IMR-90 (cell line): ENCODE results near the gene AIMP1. TPM values are rescaled to one million over a fixed set of nuclear protein-coding genes. Genes with fewer than 3 reads are reported as not detected.

Experiments used
- ATAC-seq: fragments of 200-7000 bp; cut with Tn5 transposase; 2 replicates; pipeline ENCODE4 v1.9.1; 2020; ENCODE audit warnings: low read depth, mild to moderate bottlenecking, moderate library complexity
- BruUV-seq: library from RNA; stranded (reverse); fragments of 400-500 nt; replicated peaks from 2 replicates; lab custom pipeline; 2021; lab: Mats Ljungman, UMichigan
- CTCF ChIA-PET: fragments of 300-600 bp; formaldehyde crosslinking; extraction: SDS; loops from one replicate; lab custom pipeline; 2021; ENCODE audit warnings: antibody characterized with exemption; lab: Yijun Ruan, JAX
- POLR2A ChIA-PET: fragments of 300-600 bp; sonication (Branson Sonifier 250); formaldehyde crosslinking; loops from one replicate; lab custom pipeline; 2022; ENCODE audit warnings: antibody characterized with exemption; ENCODE audit not compliant: unreplicated experiment; lab: Charles Lee
- DNase-seq: peaks from one replicate; pipeline ENCODE4 v3.0.0; 2013
- H2AFZ ChIP-seq: replicated peaks from 2 replicates; pipeline ENCODE3; 2013; ENCODE audit warnings: low read length, mild to moderate bottlenecking; ENCODE audit not compliant: poor library complexity
- H2AK5ac ChIP-seq: 2 replicates; pipeline ENCODE4 v1.6.1; 2013; ENCODE audit warnings: low read depth, low read length, inconsistent platforms
- H2AK9ac ChIP-seq: replicated peaks from 2 replicates; pipeline ENCODE3; 2013; ENCODE audit warnings: mild to moderate bottlenecking, low read depth, low read length, moderate library complexity; ENCODE audit not compliant: poor library complexity
- H2BK120ac ChIP-seq: 2 replicates; pipeline ENCODE4 v1.6.1; 2013; ENCODE audit warnings: low read depth, low read length, inconsistent platforms
- H2BK15ac ChIP-seq: 3 replicates; pipeline ENCODE4 v1.6.1; 2013; ENCODE audit warnings: low read depth, low read length, inconsistent platforms
- H2BK20ac ChIP-seq: 2 replicates; pipeline ENCODE4 v1.6.1; 2013; ENCODE audit warnings: low read depth, mild to moderate bottlenecking, inconsistent platforms, low read length, moderate library complexity
- H2BK5ac ChIP-seq: 2 replicates; pipeline ENCODE4 v1.6.1; 2013; ENCODE audit warnings: mild to moderate bottlenecking, low read depth, low read length, inconsistent platforms; ENCODE audit not compliant: poor library complexity, severe bottlenecking
- H3K14ac ChIP-seq: replicated peaks from 2 replicates; pipeline ENCODE4 v1.6.1; 2013; ENCODE audit warnings: low read depth, low read length, inconsistent platforms
- H3K18ac ChIP-seq: 2 replicates; pipeline ENCODE4 v1.6.1; 2013; ENCODE audit warnings: low read depth, low read length, control low read depth
- H3K23ac ChIP-seq: 2 replicates; pipeline ENCODE4 v1.6.1; 2013; ENCODE audit warnings: low read depth, low read length, inconsistent platforms
- H3K27ac ChIP-seq: 2 replicates; pipeline ENCODE4 v1.5.1; 2013; ENCODE audit warnings: mild to moderate bottlenecking, control low read depth, low read length; ENCODE audit not compliant: insufficient read depth
- H3K27me3 ChIP-seq: 2 replicates; pipeline ENCODE4 v1.6.1; 2013; ENCODE audit warnings: low read length; ENCODE audit not compliant: control insufficient read depth, insufficient read depth
- H3K36me3 ChIP-seq: 2 replicates; pipeline ENCODE4 v1.6.1; 2013; ENCODE audit warnings: low read length, mixed read lengths; ENCODE audit not compliant: control insufficient read depth, insufficient read depth
- H3K4ac ChIP-seq: 2 replicates; pipeline ENCODE4 v1.6.1; 2013; ENCODE audit warnings: low read depth, low read length, inconsistent platforms
- H3K4me1 ChIP-seq: 2 replicates; pipeline ENCODE4 v1.6.1; 2013; ENCODE audit warnings: low read length, mixed read lengths; ENCODE audit not compliant: control insufficient read depth, insufficient read depth
- H3K4me2 ChIP-seq: 2 replicates; pipeline ENCODE4 v1.6.1; 2013; ENCODE audit warnings: low read depth, mild to moderate bottlenecking, control low read depth, low read length, moderate library complexity
- H3K4me3 ChIP-seq: 2 replicates; pipeline ENCODE4 v1.5.1; 2013; ENCODE audit warnings: low read depth, mild to moderate bottlenecking, control low read depth, low read length, moderate library complexity; ENCODE audit not compliant: insufficient read depth
- H3K56ac ChIP-seq: 2 replicates; pipeline ENCODE4 v1.6.1; 2013; ENCODE audit warnings: low read length, inconsistent platforms; ENCODE audit not compliant: insufficient read depth; ENCODE audit errors: extremely low read depth
- H3K79me1 ChIP-seq, 2 experiments: 2 replicates each; pipeline ENCODE4 v1.6.1; 2013; ENCODE audit warnings: low read length in 2 of 2, inconsistent platforms in 1 of 2, low read depth in 1 of 2
- H3K9ac ChIP-seq: 2 replicates; pipeline ENCODE4 v1.6.1; 2013; ENCODE audit warnings: low read depth, low read length, control low read depth
- H3K9me1 ChIP-seq: 2 replicates; pipeline ENCODE4 v1.6.1; 2013; ENCODE audit warnings: low read length, inconsistent platforms; ENCODE audit not compliant: insufficient read depth
- H3K9me3 ChIP-seq: 2 replicates; pipeline ENCODE4 v1.6.1; 2013; ENCODE audit warnings: low read length; ENCODE audit not compliant: control insufficient read depth, insufficient read depth
- H4K20me1 ChIP-seq: 2 replicates; pipeline ENCODE4 v1.6.1; 2013; ENCODE audit warnings: low read length, inconsistent platforms; ENCODE audit not compliant: insufficient read depth
- H4K5ac ChIP-seq: 2 replicates; pipeline ENCODE4 v1.6.1; 2013; ENCODE audit warnings: mild to moderate bottlenecking, low read depth, low read length, control low read depth
- H4K8ac ChIP-seq, 2 experiments: 2 replicates each; pipeline ENCODE4 v1.6.1; 2013; ENCODE audit warnings: low read depth in 2 of 2, low read length in 2 of 2, control low read depth in 1 of 2, inconsistent platforms in 1 of 2
- H4K91ac ChIP-seq: 2 replicates; pipeline ENCODE4 v1.6.1; 2013; ENCODE audit warnings: low read depth, low read length, inconsistent platforms; ENCODE audit not compliant: insufficient read depth
- CEBPB ChIP-seq: IDR thresholded peaks from 2 replicates; pipeline ENCODE4 v1.6.1; 2012; ENCODE audit warnings: low read depth, low read length, improper control_type of control experiment
- FOS ChIP-seq: fragments of 150-350 bp; IDR thresholded peaks from 2 replicates; pipeline ENCODE4 v1.6.1; 2016; ENCODE audit warnings: low read depth, low read length
- MAFK ChIP-seq: IDR thresholded peaks from 2 replicates; pipeline ENCODE4 v1.6.1; 2012; ENCODE audit warnings: low read depth, low read length, improper control_type of control experiment
- MAZ ChIP-seq: IDR thresholded peaks from 2 replicates; pipeline ENCODE4 v1.6.1; 2012; ENCODE audit warnings: low read depth, mild to moderate bottlenecking, low read length, improper control_type of control experiment, moderate library complexity, borderline replicate concordance
- MXI1 ChIP-seq: IDR thresholded peaks from 2 replicates; pipeline ENCODE4 v1.6.1; 2012; ENCODE audit warnings: low read depth, mild to moderate bottlenecking, low read length, moderate library complexity, borderline replicate concordance
- RAD21 ChIP-seq: IDR thresholded peaks from 2 replicates; pipeline ENCODE4 v1.6.1; 2012; ENCODE audit warnings: low read length, improper control_type of control experiment
- RFX5 ChIP-seq: IDR thresholded peaks from 2 replicates; pipeline ENCODE4 v1.8.0; 2012; ENCODE audit warnings: low read depth, mild to moderate bottlenecking, low read length, moderate library complexity
- USF2 ChIP-seq: fragments of 150-350 bp; IDR thresholded peaks from 2 replicates; pipeline ENCODE4 v1.6.1; 2017; ENCODE audit warnings: mild to moderate bottlenecking, antibody characterized with exemption, low read length, low read depth
- WGBS, 2 experiments: methylation state at CpG; one replicate each; pipeline versions ENCODE4 v1.1.5 to v1.1.7; 2013; ENCODE audit warnings: missing lambda C conversion rate in 2 of 2; ENCODE audit not compliant: insufficient read length in 1 of 2; ENCODE audit errors: extremely low coverage in 2 of 2; 5-methylcytosine and 5-hydroxymethylcytosine counted together
- dilution Hi-C: fragments of 300-500 bp; cut with HindIII; formaldehyde crosslinking; loops from one replicate; pipeline ENCODE4 v1.14.3; 2018; ENCODE audit warnings: low sequenced_read_pairs; ENCODE audit not compliant: unreplicated experiment
- in situ Hi-C: fragments of 300-500 bp; cut with MboI; formaldehyde crosslinking; loops from 3 replicates; pipeline ENCODE4 v1.14.3; 2019; ENCODE audit warnings: low sequenced_read_pairs, inconsistent platforms, mixed read lengths
- intact Hi-C: fragments of 100-400 bp; cut with micrococcal nuclease; formaldehyde crosslinking; loops from 2 replicates; pipeline ENCODE4 v1.10.0; 2022
- polyA plus RNA-seq, 3 experiments: library from polyadenylated mRNA; depleted of rRNA; stranded (reverse); fragments of >200 nt; gene quantifications; 2 replicates each; pipeline ENCODE4 v1.2.3, GENCODE V29; 2012; ENCODE audit warnings: low replicate concordance in 1 of 3
- total RNA-seq: library from RNA; depleted of rRNA; stranded (reverse); fragments of >200 nt; gene quantifications from 2 replicates; pipeline ENCODE4 v1.2.3, GENCODE V29; 2012
- TF ChIP-seq, protein P1 (sequence below): conservative IDR thresholded peaks from 2 replicates; pipeline ENCODE4 v1.5.1; 2012; ENCODE audit warnings: mild to moderate bottlenecking, low read depth, low read length, improper control_type of control experiment

AIMP1 gene
- total and polyA plus RNA-seq, 2 of the 4 experiments (the other 2 are of a cell fraction), result 11.8 to 21.4 TPM

GRCh38 chr4:106339431-106339830 lies 23.1 kb downstream of the AIMP1 start:
- DNase-seq (no peak), ATAC-seq (no peak)
- no peak overlapping the region for H2BK5ac ChIP-seq
- H3K79me1 ChIP-seq, result peaks cover 12% of the 10 kb centered on the region in 2 experiments; a peak in 3 of 4 replicates
- H2BK120ac ChIP-seq, result no peak overlapping the region
- H3K36me3 ChIP-seq, result peaks cover 15% of the 10 kb centered on the region
- no peaks in the 10 kb centered on the region; the same call in 1 of the 2 replicates for H3K9me3 ChIP-seq
- H4K91ac ChIP-seq, result no peak overlapping the region
- H2BK15ac ChIP-seq, result no peak overlapping the region
- H3K4me2 ChIP-seq, result no peak overlapping the region
- no peak for TF ChIP-seq RFX5
- TF ChIP-seq FOS, result no peak
- TF ChIP-seq MXI1, result no peak
- no peak for TF ChIP-seq MAFK
- no peak for TF ChIP-seq USF2
- TF ChIP-seq, protein P1, sequence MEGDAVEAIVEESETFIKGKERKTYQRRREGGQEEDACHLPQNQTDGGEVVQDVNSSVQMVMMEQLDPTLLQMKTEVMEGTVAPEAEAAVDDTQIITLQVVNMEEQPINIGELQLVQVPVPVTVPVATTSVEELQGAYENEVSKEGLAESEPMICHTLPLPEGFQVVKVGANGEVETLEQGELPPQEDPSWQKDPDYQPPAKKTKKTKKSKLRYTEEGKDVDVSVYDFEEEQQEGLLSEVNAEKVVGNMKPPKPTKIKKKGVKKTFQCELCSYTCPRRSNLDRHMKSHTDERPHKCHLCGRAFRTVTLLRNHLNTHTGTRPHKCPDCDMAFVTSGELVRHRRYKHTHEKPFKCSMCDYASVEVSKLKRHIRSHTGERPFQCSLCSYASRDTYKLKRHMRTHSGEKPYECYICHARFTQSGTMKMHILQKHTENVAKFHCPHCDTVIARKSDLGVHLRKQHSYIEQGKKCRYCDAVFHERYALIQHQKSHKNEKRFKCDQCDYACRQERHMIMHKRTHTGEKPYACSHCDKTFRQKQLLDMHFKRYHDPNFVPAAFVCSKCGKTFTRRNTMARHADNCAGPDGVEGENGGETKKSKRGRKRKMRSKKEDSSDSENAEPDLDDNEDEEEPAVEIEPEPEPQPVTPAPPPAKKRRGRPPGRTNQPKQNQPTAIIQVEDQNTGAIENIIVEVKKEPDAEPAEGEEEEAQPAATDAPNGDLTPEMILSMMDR, result no peak
- TF ChIP-seq MAZ, result no peak
- no peak for TF ChIP-seq RAD21
- no peak for TF ChIP-seq CEBPB
- ChIA-PET POLR2A (no interaction called here), CTCF (no interaction called here)
- no peaks in the 10 kb centered on the region for H3K9me1 ChIP-seq
- no peak overlapping the region for H3K4me3 ChIP-seq
- H3K4ac ChIP-seq, result no peak overlapping the region
- dilution Hi-C loops, result no loop called here
- H4K20me1 ChIP-seq, result no peaks in the 10 kb centered on the region
- H2AK5ac ChIP-seq, result no peak overlapping the region
- H4K5ac ChIP-seq, result no peak overlapping the region
- H2BK20ac ChIP-seq, result no peak overlapping the region
- H3K27me3 ChIP-seq, result no peaks in the 10 kb centered on the region
- no peak overlapping the region for H4K8ac ChIP-seq
- no CpG with 5 or more reads among the region's 4 CpGs for WGBS, 2 experiments
- no peak overlapping the region for H3K56ac ChIP-seq
- no peak overlapping the region for H3K14ac ChIP-seq
- no peak overlapping the region for H3K23ac ChIP-seq
- H3K9ac ChIP-seq, result no peak overlapping the region
- in situ Hi-C loops, result no loop called here
- no peak overlapping the region for H2AFZ ChIP-seq
- intact Hi-C loops, result no loop called here
- H3K18ac ChIP-seq, result no peak overlapping the region
- H3K4me1 ChIP-seq, result no peaks in the 10 kb centered on the region
- no peak overlapping the region for H3K27ac ChIP-seq
- no peak overlapping the region for H2AK9ac ChIP-seq
- BruUV-seq, result no TSS peak
